ENCODE results near the gene POLR3K.

Gene POLR3K

GRCh38 chr16:53346-54236, at the start of gene POLR3K, which contains the start of gene SNRNP25:
Gene POLR3K (minus strand): TSS chr16:53608. CDS start chr16:53586, 22 bp downstream.
Gene SNRNP25 (plus strand): TSS chr16:53828. CDS start chr16:54017, 189 bp downstream.
- DNase-seq, result peak; percentile 94

- DNase-seq, result no peak
Measured at GRCh38 chr16:102060-102855, 48.9 kb upstream of the POLR3K start.

GRCh38 chr16:101586-101985, 48.2 kb upstream of the POLR3K start:
- no peak for DNase-seq

GRCh38 chr16:100989-101388, 47.6 kb upstream of the POLR3K start:
- no peak for DNase-seq

- no peak for DNase-seq
Measured at GRCh38 chr16:97822-98221, 44.4 kb upstream of the POLR3K start.

GRCh38 chr16:96935-97381, 43.5 kb upstream of the POLR3K start:
- peak; percentile 14 for DNase-seq

- DNase-seq, result no peak
Measured at GRCh38 chr16:94918-95265, 41.5 kb upstream of the POLR3K start.

GRCh38 chr16:92431-93339, 39.3 kb upstream of the POLR3K start:
- DNase-seq, result no peak

- DNase-seq, result no peak
Measured at GRCh38 chr16:91484-91883, 38.1 kb upstream of the POLR3K start.

- no peak for DNase-seq
Measured at GRCh38 chr16:89391-90302, 36.2 kb upstream of the POLR3K start.

- no peak for DNase-seq
Measured at GRCh38 chr16:88613-89012, 35.2 kb upstream of the POLR3K start.

GRCh38 chr16:86483-86952, 33.1 kb upstream of the POLR3K start:
- DNase-seq, result no peak

- no peak for DNase-seq
Measured at GRCh38 chr16:85865-86264, 32.5 kb upstream of the POLR3K start.

GRCh38 chr16:85407-85782, 32.0 kb upstream of the POLR3K start:
- DNase-seq, result no peak

GRCh38 chr16:84718-85406, 31.5 kb upstream of the POLR3K start:
- no peak for DNase-seq

GRCh38 chr16:83781-84615, 30.6 kb upstream of the POLR3K start:
- no peak for DNase-seq

GRCh38 chr16:83060-83603, 29.7 kb upstream of the POLR3K start:
- DNase-seq, result no peak

- no peak for DNase-seq
Measured at GRCh38 chr16:79151-80054, 26.0 kb upstream of the POLR3K start.
